ENCODE results near the gene SPTBN4. TPM values are rescaled to one million over a fixed set of nuclear protein-coding genes. Genes with fewer than 3 reads are reported as not detected.

SPTBN4 gene
- polyA plus RNA-seq, 1 of the 3 experiments (the other 2 are of a cell fraction) = 3.1 TPM

DNA sequence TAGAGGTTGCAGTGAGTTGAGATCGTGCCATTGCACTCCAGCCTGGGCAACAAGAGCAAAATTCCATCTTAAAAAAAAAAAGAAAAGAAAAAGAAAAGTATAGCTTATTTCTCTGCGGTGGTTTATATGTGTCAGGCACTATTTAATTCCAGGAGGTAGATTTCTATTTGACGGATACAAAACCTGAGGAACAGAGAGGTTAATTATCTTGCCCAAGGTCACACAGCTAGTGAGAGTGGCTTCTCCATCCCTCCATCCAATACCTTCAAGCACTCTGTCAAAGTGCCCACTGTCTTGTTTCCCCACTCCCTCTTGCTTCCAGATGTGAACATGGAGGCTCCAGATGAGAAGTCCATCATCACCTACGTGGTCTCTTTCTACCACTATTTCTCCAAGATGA is 34.8 kb downstream of the SPTBN4 start:
- Histone ChIP-seq H3K27me3 (ENCODE audit: insufficient read depth) (no peaks in the 10 kb centered on the region), H2AFZ (ENCODE audit: low read depth) (no peak overlapping the region), H3K27ac (ENCODE audit: low read depth in 2 of 2, low read length in 1 of 2) (no peak overlapping the region), H3K79me2 (ENCODE audit: insufficient read depth) (no peaks in the 10 kb centered on the region), H3K9me2 (no peaks in the 10 kb centered on the region), H4K20me1 (ENCODE audit: insufficient read depth) (no peaks in the 10 kb centered on the region), H3K4me2 (no peak overlapping the region), H3K4me3 (ENCODE audit: low read depth in 2 of 2, low read length in 1 of 2) (no peak overlapping the region), H3F3A (replicated peaks; ENCODE audit: insufficient read depth) (no peaks in the 10 kb centered on the region), H3K4me1 (ENCODE audit: control insufficient read depth in 1 of 2, insufficient read depth in 2 of 2, low read depth in 1 of 2, low read length in 1 of 2) (no peaks in the 10 kb centered on the region), H3K36me3 (replicated peaks in 1 of 2; ENCODE audit: control insufficient read depth in 1 of 2, insufficient read depth in 2 of 2, low read length in 1 of 2) (no peaks in the 10 kb centered on the region), H3K9me3 (no peaks in the 10 kb centered on the region), H3K9ac (no peak overlapping the region)
- no peak for DNase-seq
- 67% methylated on average over 4 of the region's 4 CpGs for WGBS (ENCODE audit: low lambda C conversion rate)
- ChIA-PET POLR2A (no interaction called here), CTCF (interaction anchor here (1.1 to 2.0 kb wide), 3 partner anchors 20 to 81 kb away, joined by 3 to 8 read pairs (median 3); no protein-coding TSS in a partner anchor)
- TF ChIP-seq RAD21 (IDR thresholded peaks at IDR 0.05; ENCODE audit: low read length) (no peak), SMC3 (IDR thresholded peaks at IDR 0.05; ENCODE audit: low read depth, low read length) (no peak), NRF1 (IDR thresholded peaks at IDR 0.05; ENCODE audit: low read depth, low read length) (no peak), CHD2 (IDR thresholded peaks at IDR 0.05; ENCODE audit: low read length, partially characterized antibody) (no peak), TEAD4 (IDR thresholded peaks at IDR 0.05; ENCODE audit: borderline replicate concordance, insufficient read depth) (no peak), RFX5 (IDR thresholded peaks at IDR 0.05; ENCODE audit: low read length) (no peak)
- TF ChIP-seq, protein P1, sequence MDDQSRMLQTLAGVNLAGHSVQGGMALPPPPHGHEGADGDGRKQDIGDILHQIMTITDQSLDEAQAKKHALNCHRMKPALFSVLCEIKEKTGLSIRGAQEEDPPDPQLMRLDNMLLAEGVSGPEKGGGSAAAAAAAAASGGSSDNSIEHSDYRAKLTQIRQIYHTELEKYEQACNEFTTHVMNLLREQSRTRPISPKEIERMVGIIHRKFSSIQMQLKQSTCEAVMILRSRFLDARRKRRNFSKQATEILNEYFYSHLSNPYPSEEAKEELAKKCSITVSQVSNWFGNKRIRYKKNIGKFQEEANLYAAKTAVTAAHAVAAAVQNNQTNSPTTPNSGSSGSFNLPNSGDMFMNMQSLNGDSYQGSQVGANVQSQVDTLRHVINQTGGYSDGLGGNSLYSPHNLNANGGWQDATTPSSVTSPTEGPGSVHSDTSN (IDR thresholded peaks at IDR 0.05) = no peak
- TF ChIP-seq, protein P2, sequence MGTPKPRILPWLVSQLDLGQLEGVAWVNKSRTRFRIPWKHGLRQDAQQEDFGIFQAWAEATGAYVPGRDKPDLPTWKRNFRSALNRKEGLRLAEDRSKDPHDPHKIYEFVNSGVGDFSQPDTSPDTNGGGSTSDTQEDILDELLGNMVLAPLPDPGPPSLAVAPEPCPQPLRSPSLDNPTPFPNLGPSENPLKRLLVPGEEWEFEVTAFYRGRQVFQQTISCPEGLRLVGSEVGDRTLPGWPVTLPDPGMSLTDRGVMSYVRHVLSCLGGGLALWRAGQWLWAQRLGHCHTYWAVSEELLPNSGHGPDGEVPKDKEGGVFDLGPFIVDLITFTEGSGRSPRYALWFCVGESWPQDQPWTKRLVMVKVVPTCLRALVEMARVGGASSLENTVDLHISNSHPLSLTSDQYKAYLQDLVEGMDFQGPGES (IDR thresholded peaks at IDR 0.05; ENCODE audit: low read depth, low read length) = no peak
- TF ChIP-seq, protein P3, sequence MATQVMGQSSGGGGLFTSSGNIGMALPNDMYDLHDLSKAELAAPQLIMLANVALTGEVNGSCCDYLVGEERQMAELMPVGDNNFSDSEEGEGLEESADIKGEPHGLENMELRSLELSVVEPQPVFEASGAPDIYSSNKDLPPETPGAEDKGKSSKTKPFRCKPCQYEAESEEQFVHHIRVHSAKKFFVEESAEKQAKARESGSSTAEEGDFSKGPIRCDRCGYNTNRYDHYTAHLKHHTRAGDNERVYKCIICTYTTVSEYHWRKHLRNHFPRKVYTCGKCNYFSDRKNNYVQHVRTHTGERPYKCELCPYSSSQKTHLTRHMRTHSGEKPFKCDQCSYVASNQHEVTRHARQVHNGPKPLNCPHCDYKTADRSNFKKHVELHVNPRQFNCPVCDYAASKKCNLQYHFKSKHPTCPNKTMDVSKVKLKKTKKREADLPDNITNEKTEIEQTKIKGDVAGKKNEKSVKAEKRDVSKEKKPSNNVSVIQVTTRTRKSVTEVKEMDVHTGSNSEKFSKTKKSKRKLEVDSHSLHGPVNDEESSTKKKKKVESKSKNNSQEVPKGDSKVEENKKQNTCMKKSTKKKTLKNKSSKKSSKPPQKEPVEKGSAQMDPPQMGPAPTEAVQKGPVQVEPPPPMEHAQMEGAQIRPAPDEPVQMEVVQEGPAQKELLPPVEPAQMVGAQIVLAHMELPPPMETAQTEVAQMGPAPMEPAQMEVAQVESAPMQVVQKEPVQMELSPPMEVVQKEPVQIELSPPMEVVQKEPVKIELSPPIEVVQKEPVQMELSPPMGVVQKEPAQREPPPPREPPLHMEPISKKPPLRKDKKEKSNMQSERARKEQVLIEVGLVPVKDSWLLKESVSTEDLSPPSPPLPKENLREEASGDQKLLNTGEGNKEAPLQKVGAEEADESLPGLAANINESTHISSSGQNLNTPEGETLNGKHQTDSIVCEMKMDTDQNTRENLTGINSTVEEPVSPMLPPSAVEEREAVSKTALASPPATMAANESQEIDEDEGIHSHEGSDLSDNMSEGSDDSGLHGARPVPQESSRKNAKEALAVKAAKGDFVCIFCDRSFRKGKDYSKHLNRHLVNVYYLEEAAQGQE (IDR thresholded peaks at IDR 0.05; ENCODE audit: low read depth, low read length) = no peak
- TF ChIP-seq, protein P4, sequence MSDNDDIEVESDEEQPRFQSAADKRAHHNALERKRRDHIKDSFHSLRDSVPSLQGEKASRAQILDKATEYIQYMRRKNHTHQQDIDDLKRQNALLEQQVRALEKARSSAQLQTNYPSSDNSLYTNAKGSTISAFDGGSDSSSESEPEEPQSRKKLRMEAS (IDR thresholded peaks at IDR 0.05; ENCODE audit: low read depth) = no peak

DNA sequence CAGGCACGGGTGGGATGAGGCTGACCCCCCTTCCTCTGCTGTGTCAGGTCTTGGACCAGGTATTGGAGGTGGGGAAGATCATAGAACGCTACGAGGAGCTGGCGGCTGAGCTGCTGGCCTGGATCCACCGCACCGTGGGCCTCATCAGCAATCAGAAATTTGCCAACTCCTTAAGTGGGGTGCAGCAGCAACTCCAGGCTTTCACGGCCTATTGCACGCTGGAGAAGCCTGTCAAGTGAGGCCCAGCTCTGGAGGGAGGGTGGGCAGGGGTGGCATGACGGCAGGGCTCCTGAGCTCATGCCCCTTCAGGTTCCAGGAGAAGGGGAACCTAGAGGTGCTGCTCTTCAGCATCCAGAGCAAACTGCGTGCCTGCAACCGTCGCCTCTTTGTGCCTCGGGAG is 35.3 kb downstream of the SPTBN4 start:
- TF ChIP-seq YY1 (IDR thresholded peaks at IDR 0.05; ENCODE audit: low read depth) (no peak), ELF1 (IDR thresholded peaks at IDR 0.05) (no peak), EZH2phosphoT487 (IDR thresholded peaks at IDR 0.05; ENCODE audit: borderline replicate concordance, low read depth) (no peak), EP300 (IDR thresholded peaks at IDR 0.05; ENCODE audit: borderline replicate concordance in 1 of 2, low read depth in 1 of 2, low read length in 1 of 2) (no peak), RCOR1 (IDR thresholded peaks at IDR 0.05; ENCODE audit: low read length) (no peak), TEAD4 (IDR thresholded peaks at IDR 0.05; ENCODE audit: borderline replicate concordance, insufficient read depth) (no peak), GATA2 (CRISPR knock-in tag; IDR thresholded peaks at IDR 0.05) (no peak)
- TF ChIP-seq, protein P4 (IDR thresholded peaks at IDR 0.05; ENCODE audit: low read depth) = no peak
- TF ChIP-seq, protein P1 (IDR thresholded peaks at IDR 0.05) = no peak
- TF ChIP-seq, protein P5, sequence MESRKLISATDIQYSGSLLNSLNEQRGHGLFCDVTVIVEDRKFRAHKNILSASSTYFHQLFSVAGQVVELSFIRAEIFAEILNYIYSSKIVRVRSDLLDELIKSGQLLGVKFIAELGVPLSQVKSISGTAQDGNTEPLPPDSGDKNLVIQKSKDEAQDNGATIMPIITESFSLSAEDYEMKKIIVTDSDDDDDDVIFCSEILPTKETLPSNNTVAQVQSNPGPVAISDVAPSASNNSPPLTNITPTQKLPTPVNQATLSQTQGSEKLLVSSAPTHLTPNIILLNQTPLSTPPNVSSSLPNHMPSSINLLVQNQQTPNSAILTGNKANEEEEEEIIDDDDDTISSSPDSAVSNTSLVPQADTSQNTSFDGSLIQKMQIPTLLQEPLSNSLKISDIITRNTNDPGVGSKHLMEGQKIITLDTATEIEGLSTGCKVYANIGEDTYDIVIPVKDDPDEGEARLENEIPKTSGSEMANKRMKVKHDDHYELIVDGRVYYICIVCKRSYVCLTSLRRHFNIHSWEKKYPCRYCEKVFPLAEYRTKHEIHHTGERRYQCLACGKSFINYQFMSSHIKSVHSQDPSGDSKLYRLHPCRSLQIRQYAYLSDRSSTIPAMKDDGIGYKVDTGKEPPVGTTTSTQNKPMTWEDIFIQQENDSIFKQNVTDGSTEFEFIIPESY (IDR thresholded peaks at IDR 0.05; ENCODE audit: borderline replicate concordance, low read depth) = no peak
- no peak overlapping the region for H3K4me2 ChIP-seq
- H3K9me2 ChIP-seq = no peaks in the 10 kb centered on the region
- H3K36me3 ChIP-seq (replicated peaks in 1 of 2; ENCODE audit: control insufficient read depth in 1 of 2, insufficient read depth in 2 of 2, low read length in 1 of 2) = no peaks in the 10 kb centered on the region
- no peaks in the 10 kb centered on the region for H3F3A ChIP-seq (replicated peaks; ENCODE audit: insufficient read depth)
- no peaks in the 10 kb centered on the region for H3K4me1 ChIP-seq (ENCODE audit: control insufficient read depth in 1 of 2, insufficient read depth in 2 of 2, low read depth in 1 of 2, low read length in 1 of 2)
- H3K9me3 ChIP-seq = no peaks in the 10 kb centered on the region
- H4K20me1 ChIP-seq (ENCODE audit: insufficient read depth) = no peaks in the 10 kb centered on the region
- H3K9ac ChIP-seq = no peak overlapping the region
- CTCF ChIA-PET = interaction anchor here (1.1 kb wide), 1 partner anchor 19 kb away, joined by 3 read pairs; no protein-coding TSS in a partner anchor
- no peak overlapping the region for H3K27ac ChIP-seq (ENCODE audit: low read depth in 2 of 2, low read length in 1 of 2)
- no peak overlapping the region for H3K4me3 ChIP-seq (ENCODE audit: low read depth in 2 of 2, low read length in 1 of 2)
- POLR2A ChIA-PET = interaction anchor here (0.5 kb wide), 1 partner anchor 284 kb away, joined by 3 read pairs; no protein-coding TSS in a partner anchor
- WGBS (ENCODE audit: low lambda C conversion rate) = 78% methylated on average over 11 of the region's 13 CpGs
- H3K27me3 ChIP-seq (ENCODE audit: insufficient read depth) = no peaks in the 10 kb centered on the region
- DNase-seq = no peak
- no peak overlapping the region for H2AFZ ChIP-seq (ENCODE audit: low read depth)
- H3K79me2 ChIP-seq (ENCODE audit: insufficient read depth) = no peaks in the 10 kb centered on the region
